GM23338 (cell line): ENCODE results near the gene NPHS1. TPM values are rescaled to one million over a fixed set of nuclear protein-coding genes. Genes with fewer than 3 reads are reported as not detected.

Source experiments
- ATAC-seq: fragments of 200-7000 bp; cut with Tn5 transposase; 3 replicates; pipeline ENCODE4 v1.9.1; 2020
- DNase-seq: peaks from one replicate; pipeline ENCODE4 v3.0.0-alpha.2; 2015; ENCODE audit warnings: low spot score
- H2AFZ ChIP-seq: fragments of 200-600 bp; sonication (generic); 2 replicates; pipeline ENCODE4 v1.8.0; 2016; ENCODE audit warnings: antibody characterized with exemption, mild to moderate bottlenecking, moderate library complexity
- H3F3A ChIP-seq: fragments of 200-600 bp; sonication (generic); replicated peaks from 2 replicates; pipeline ENCODE4 v1.8.0; 2017; ENCODE audit warnings: antibody characterized with exemption, mixed run types, low read depth
- H3K27ac ChIP-seq: fragments of 200-600 bp; sonication (generic); 2 replicates; pipeline ENCODE4 v1.6.1; 2016; ENCODE audit warnings: low read depth
- H3K27me3 ChIP-seq: fragments of 200-600 bp; sonication (generic); 2 replicates; pipeline ENCODE4 v1.8.0; 2016; ENCODE audit warnings: mild to moderate bottlenecking, mixed run types, moderate library complexity; ENCODE audit not compliant: insufficient read depth
- H3K36me3 ChIP-seq: fragments of 200-600 bp; sonication (generic); 2 replicates; pipeline ENCODE4 v1.8.0; 2016; ENCODE audit warnings: mild to moderate bottlenecking; ENCODE audit not compliant: insufficient read depth
- H3K4me1 ChIP-seq: fragments of 200-600 bp; sonication (generic); 2 replicates; pipeline ENCODE4 v1.8.0; 2016; ENCODE audit warnings: mild to moderate bottlenecking, moderate library complexity; ENCODE audit not compliant: insufficient read depth
- H3K4me2 ChIP-seq: fragments of 200-600 bp; sonication (generic); 2 replicates; pipeline ENCODE4 v1.7.1; 2017; ENCODE audit warnings: mixed run types
- H3K4me3 ChIP-seq: fragments of 200-600 bp; sonication (generic); 2 replicates; pipeline ENCODE4 v1.6.1; 2016; ENCODE audit warnings: mixed run types
- H3K79me2 ChIP-seq: fragments of 200-600 bp; sonication (generic); replicated peaks from 2 replicates; pipeline ENCODE4 v1.8.0; 2017; ENCODE audit warnings: mild to moderate bottlenecking; ENCODE audit not compliant: insufficient read depth
- H3K9me2 ChIP-seq: fragments of 200-600 bp; sonication (generic); 2 replicates; pipeline ENCODE4 v1.8.0; 2017; ENCODE audit not compliant: insufficient read depth
- H4K20me1 ChIP-seq: fragments of 200-600 bp; sonication (generic); replicated peaks from 2 replicates; pipeline ENCODE4 v1.8.0; 2017; ENCODE audit warnings: mild to moderate bottlenecking; ENCODE audit not compliant: insufficient read depth
- H3K27ac Mint-ChIP-seq: 2 replicates; pipeline ENCODE4 v1.8.0; 2020; ENCODE audit warnings: inconsistent platforms, mild to moderate bottlenecking, moderate library complexity, mixed read lengths
- H3K27me3 Mint-ChIP-seq: 3 replicates; pipeline ENCODE4 v1.8.0; 2022; ENCODE audit warnings: low read depth, mild to moderate bottlenecking, moderate library complexity, mixed read lengths, inconsistent platforms; ENCODE audit not compliant: insufficient read depth, poor library complexity
- H3K36me3 Mint-ChIP-seq: 3 replicates; pipeline ENCODE4 v1.8.0; 2021; ENCODE audit warnings: low read depth, mild to moderate bottlenecking, inconsistent platforms, moderate library complexity, mixed read lengths
- H3K4me1 Mint-ChIP-seq: 3 replicates; pipeline ENCODE4 v1.8.0; 2020; ENCODE audit warnings: mild to moderate bottlenecking, inconsistent platforms, mixed read lengths
- H3K4me3 Mint-ChIP-seq: 3 replicates; pipeline ENCODE4 v1.8.0; 2021; ENCODE audit warnings: moderate library complexity, mild to moderate bottlenecking, inconsistent platforms, mixed read lengths
- H3K9me3 Mint-ChIP-seq: 3 replicates; pipeline ENCODE4 v1.8.0; 2020; ENCODE audit warnings: moderate library complexity, mild to moderate bottlenecking, inconsistent platforms, mixed read lengths
- CREB1 ChIP-seq: fragments of 250-450 bp; sonication (Bioruptor Pico); IDR thresholded peaks from 2 replicates; pipeline ENCODE4 v1.5.0; 2020; ENCODE audit warnings: low read depth, mild to moderate bottlenecking, moderate library complexity
- EZH2 ChIP-seq: fragments of 200-600 bp; sonication (generic); IDR thresholded peaks from one replicate; pipeline ENCODE4 v1.8.0; 2017; ENCODE audit warnings: antibody characterized with exemption, mild to moderate bottlenecking, low read depth; ENCODE audit not compliant: unreplicated experiment
- EZH2phosphoT487 ChIP-seq: fragments of 200-600 bp; sonication (generic); IDR thresholded peaks from one replicate; pipeline ENCODE4 v1.8.1; 2018; ENCODE audit warnings: antibody characterized with exemption; ENCODE audit not compliant: unreplicated experiment
- JUNB ChIP-seq: IDR thresholded peaks from one replicate; pipeline ENCODE4 v1.6.1; 2016; ENCODE audit warnings: antibody characterized with exemption; ENCODE audit not compliant: unreplicated experiment
- NANOG ChIP-seq: IDR thresholded peaks from 2 replicates; pipeline ENCODE4 v1.6.1; 2016; ENCODE audit warnings: antibody characterized with exemption, borderline replicate concordance
- POLR2AphosphoS5 ChIP-seq: IDR thresholded peaks from 2 replicates; pipeline ENCODE4 v1.6.1; 2016; ENCODE audit warnings: antibody characterized with exemption, low read depth
- STAT1 ChIP-seq: IDR thresholded peaks from one replicate; pipeline ENCODE4 v1.6.1; 2016; ENCODE audit warnings: antibody characterized with exemption; ENCODE audit not compliant: unreplicated experiment
- ZNF114 ChIP-seq: fragments of 250-450 bp; sonication (Bioruptor Pico); IDR thresholded peaks from 2 replicates; pipeline ENCODE4 v1.5.0; 2020; ENCODE audit warnings: mild to moderate bottlenecking, moderate library complexity
- polyA plus RNA-seq: library from polyadenylated mRNA; unstranded; fragments of >200 nt; fragmentation: Nextera tagmentation; extraction: Ambion mirVana; gene quantifications from 2 replicates; pipeline ENCODE4 v1.2.1, GENCODE V29; 2016
- total RNA-seq: library from RNA; depleted of rRNA; stranded (reverse); fragments of >200 nt; shearing (Covaris generic); gene quantifications from 2 replicates; pipeline ENCODE4 v1.2.3, GENCODE V29; 2014
- TF ChIP-seq, protein P1 (sequence below): fragments of 250-450 bp; sonication (Bioruptor Pico); IDR thresholded peaks from 2 replicates; pipeline ENCODE4 v1.5.0; 2020; ENCODE audit warnings: mild to moderate bottlenecking, moderate library complexity

The NPHS1 gene
- total and polyA plus RNA-seq, 2 experiments from 2014 or later = 1.0 to 1.3 TPM

DNA sequence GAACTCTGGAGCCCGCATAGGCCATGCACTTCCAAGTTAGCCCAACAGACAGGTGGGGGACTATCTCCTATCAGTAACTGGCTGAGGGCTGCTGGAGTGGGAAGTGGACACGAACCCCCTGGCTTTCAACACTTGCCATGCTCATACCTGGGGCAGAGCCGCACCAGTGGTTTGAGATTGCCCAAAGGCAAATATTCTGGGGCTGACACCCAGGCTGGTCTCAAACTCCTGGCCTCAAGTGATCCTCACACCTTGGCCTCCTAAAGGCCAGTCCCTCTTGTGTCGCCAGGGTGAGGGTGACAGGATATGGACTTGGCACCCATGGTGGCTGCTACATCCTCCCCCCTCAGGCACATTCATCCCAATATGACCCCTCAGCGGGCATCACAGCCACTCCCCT, 34.9 kb upstream of the NPHS1 start (continued):
- TF ChIP-seq, protein P1, sequence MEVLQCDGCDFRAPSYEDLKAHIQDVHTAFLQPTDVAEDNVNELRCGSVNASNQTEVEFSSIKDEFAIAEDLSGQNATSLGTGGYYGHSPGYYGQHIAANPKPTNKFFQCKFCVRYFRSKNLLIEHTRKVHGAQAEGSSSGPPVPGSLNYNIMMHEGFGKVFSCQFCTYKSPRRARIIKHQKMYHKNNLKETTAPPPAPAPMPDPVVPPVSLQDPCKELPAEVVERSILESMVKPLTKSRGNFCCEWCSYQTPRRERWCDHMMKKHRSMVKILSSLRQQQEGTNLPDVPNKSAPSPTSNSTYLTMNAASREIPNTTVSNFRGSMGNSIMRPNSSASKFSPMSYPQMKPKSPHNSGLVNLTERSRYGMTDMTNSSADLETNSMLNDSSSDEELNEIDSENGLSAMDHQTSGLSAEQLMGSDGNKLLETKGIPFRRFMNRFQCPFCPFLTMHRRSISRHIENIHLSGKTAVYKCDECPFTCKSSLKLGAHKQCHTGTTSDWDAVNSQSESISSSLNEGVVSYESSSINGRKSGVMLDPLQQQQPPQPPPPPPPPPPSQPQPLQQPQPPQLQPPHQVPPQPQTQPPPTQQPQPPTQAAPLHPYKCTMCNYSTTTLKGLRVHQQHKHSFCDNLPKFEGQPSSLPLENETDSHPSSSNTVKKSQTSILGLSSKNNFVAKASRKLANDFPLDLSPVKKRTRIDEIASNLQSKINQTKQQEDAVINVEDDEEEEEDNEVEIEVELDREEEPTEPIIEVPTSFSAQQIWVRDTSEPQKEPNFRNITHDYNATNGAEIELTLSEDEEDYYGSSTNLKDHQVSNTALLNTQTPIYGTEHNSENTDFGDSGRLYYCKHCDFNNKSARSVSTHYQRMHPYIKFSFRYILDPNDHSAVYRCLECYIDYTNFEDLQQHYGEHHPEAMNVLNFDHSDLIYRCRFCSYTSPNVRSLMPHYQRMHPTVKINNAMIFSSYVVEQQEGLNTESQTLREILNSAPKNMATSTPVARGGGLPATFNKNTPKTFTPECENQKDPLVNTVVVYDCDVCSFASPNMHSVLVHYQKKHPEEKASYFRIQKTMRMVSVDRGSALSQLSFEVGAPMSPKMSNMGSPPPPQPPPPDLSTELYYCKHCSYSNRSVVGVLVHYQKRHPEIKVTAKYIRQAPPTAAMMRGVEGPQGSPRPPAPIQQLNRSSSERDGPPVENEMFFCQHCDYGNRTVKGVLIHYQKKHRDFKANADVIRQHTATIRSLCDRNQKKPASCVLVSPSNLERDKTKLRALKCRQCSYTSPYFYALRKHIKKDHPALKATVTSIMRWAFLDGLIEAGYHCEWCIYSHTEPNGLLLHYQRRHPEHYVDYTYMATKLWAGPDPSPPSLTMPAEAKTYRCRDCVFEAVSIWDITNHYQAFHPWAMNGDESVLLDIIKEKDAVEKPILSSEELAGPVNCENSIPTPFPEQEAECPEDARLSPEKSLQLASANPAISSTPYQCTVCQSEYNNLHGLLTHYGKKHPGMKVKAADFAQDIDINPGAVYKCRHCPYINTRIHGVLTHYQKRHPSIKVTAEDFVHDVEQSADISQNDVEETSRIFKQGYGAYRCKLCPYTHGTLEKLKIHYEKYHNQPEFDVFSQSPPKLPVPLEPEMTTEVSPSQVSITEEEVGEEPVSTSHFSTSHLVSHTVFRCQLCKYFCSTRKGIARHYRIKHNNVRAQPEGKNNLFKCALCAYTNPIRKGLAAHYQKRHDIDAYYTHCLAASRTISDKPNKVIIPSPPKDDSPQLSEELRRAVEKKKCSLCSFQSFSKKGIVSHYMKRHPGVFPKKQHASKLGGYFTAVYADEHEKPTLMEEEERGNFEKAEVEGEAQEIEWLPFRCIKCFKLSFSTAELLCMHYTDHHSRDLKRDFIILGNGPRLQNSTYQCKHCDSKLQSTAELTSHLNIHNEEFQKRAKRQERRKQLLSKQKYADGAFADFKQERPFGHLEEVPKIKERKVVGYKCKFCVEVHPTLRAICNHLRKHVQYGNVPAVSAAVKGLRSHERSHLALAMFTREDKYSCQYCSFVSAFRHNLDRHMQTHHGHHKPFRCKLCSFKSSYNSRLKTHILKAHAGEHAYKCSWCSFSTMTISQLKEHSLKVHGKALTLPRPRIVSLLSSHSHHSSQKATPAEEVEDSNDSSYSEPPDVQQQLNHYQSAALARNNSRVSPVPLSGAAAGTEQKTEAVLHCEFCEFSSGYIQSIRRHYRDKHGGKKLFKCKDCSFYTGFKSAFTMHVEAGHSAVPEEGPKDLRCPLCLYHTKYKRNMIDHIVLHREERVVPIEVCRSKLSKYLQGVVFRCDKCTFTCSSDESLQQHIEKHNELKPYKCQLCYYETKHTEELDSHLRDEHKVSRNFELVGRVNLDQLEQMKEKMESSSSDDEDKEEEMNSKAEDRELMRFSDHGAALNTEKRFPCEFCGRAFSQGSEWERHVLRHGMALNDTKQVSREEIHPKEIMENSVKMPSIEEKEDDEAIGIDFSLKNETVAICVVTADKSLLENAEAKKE (CRISPR knock-in tag) = no peak
- TF ChIP-seq STAT1 (no peak), CREB1 (CRISPR knock-in tag) (no peak), ZNF114 (CRISPR knock-in tag) (no peak)

DNA sequence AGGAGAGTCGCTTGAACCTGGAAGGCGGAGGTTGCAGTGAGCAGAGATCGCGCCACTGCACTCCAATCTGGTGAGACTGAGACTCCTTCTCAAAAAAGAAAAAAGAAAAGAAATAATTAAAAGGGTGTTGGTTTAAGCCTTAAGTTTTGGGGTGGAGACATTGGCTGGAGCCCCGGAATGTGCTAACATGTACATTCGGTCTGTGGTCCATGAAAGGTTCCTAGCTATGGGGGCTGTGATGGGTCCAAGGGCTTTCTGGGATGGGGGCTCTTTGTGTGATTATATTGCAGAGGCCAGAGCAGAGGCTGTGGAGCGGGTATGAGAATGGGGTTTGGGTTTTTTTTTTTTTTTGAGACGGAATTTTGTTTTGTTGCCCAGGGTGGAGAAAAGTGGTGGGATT, 33.6 kb upstream of the NPHS1 start:
- DNase-seq = no peak
- peaks cover 42% of the 10 kb centered on the region for H3K36me3 Mint-ChIP-seq
- TF ChIP-seq POLR2AphosphoS5 (no peak), EZH2phosphoT487 (no peak), NANOG (no peak), JUNB (no peak), ZNF114 (CRISPR knock-in tag) (no peak), EZH2 (no peak)
- TF ChIP-seq, protein P1 (CRISPR knock-in tag) = no peak

More for the DNA sequence above, 33.6 kb upstream of the NPHS1 start:
- Histone ChIP-seq H3K9me2 (no peaks in the 10 kb centered on the region), H3F3A (no peaks in the 10 kb centered on the region), H3K27me3 (no peaks in the 10 kb centered on the region), H3K4me3 (no peak overlapping the region), H3K36me3 (peaks cover 8% of the 10 kb centered on the region; the same call in 1 of the 2 replicates), H3K79me2 (no peaks in the 10 kb centered on the region), H3K27ac (no peak overlapping the region), H4K20me1 (peaks cover under 1% of the 10 kb centered on the region; the same call in 1 of the 2 replicates), H2AFZ (no peak overlapping the region), H3K4me1 (no peaks in the 10 kb centered on the region), H3K4me2 (no peak overlapping the region)
- H3K4me3 Mint-ChIP-seq = no peak overlapping the region
- peaks cover 13% of the 10 kb centered on the region for H3K27me3 Mint-ChIP-seq
- no peak for ATAC-seq
- no peaks in the 10 kb centered on the region for H3K9me3 Mint-ChIP-seq
- no peak overlapping the region for H3K27ac Mint-ChIP-seq
- H3K4me1 Mint-ChIP-seq = no peaks in the 10 kb centered on the region
